A549 (cell line): ENCODE data around the gene FCN1. TPM values are rescaled to one million over a fixed set of nuclear protein-coding genes. Genes with fewer than 3 reads are reported as not detected.

Experiments used
- ATAC-seq, 2 experiments: fragments of 200-7000 bp in 1 of 2; fragments of >200 bp in 1 of 2; cut with Nextera tagmentation in 1 of 2; cut with Tn5 transposase in 1 of 2; 3 replicates each; pipeline versions ENCODE4 v1.8.0 to v1.9.1; 2018 to 2020; ENCODE audit warnings: mild to moderate bottlenecking in 1 of 2, moderate library complexity in 1 of 2
- CTCF ChIA-PET: fragments of 300-600 bp; sonication (Branson Sonifier 250); formaldehyde crosslinking; extraction: SDS; loops from one replicate; lab custom pipeline; 2021; ENCODE audit warnings: antibody characterized with exemption, inconsistent platforms; lab: Yijun Ruan, JAX
- POLR2A ChIA-PET: fragments of 350-600 bp; formaldehyde crosslinking; extraction: SDS; loops from one replicate; lab custom pipeline; 2021; ENCODE audit warnings: antibody characterized with exemption, inconsistent platforms; lab: Yijun Ruan, JAX
- DNase-seq, 2 experiments: peaks; one replicate each; pipeline versions ENCODE4 v3.0.0 to v3.0.0-alpha.2; 2011 to 2016; ENCODE audit warnings: low read depth in 1 of 2, low spot score in 1 of 2
- FAIRE-seq: peaks from 2 replicates; lab custom pipeline; 2011; peaks lifted over from hg19 to GRCh38; lab: Jason Lieb, UNC
- H3K27ac ChIP-seq, 2 experiments: fragments of >200 bp; sonication (Bioruptor Twin); formaldehyde crosslinking; 3 replicates each; pipeline ENCODE4 v1.5.1; 2016 to 2017
- H3K4me1 ChIP-seq: fragments of >200 bp; sonication (Bioruptor Twin); formaldehyde crosslinking; 3 replicates; pipeline ENCODE4 v1.6.1; 2016
- H3K4me2 ChIP-seq: fragments of >200 bp; sonication (Bioruptor Twin); formaldehyde crosslinking; 3 replicates; pipeline ENCODE4 v1.6.1; 2016
- H3K4me3 ChIP-seq: fragments of >200 bp; sonication (Bioruptor Twin); formaldehyde crosslinking; 3 replicates; pipeline ENCODE4 v1.5.1; 2016
- H3K9me3 ChIP-seq: fragments of >200 bp; sonication (Bioruptor Twin); formaldehyde crosslinking; 3 replicates; pipeline ENCODE4 v1.6.1; 2016
- BCL3 ChIP-seq: fragments of >200 bp; sonication (Bioruptor Twin); formaldehyde crosslinking; IDR thresholded peaks from 3 replicates; pipeline ENCODE4 v1.6.1; 2016
- CBX2 ChIP-seq: fragments of 200-600 bp; sonication (generic); IDR thresholded peaks from 2 replicates; pipeline ENCODE4 v1.6.1; 2016; ENCODE audit warnings: low read depth, mild to moderate bottlenecking, borderline replicate concordance
- CEBPB ChIP-seq, 2 experiments: fragments of >200 bp in 1 of 2; sonication (Bioruptor Twin) in 1 of 2; formaldehyde crosslinking in 1 of 2; IDR thresholded peaks; 2 replicates each; pipeline ENCODE4 v1.6.1; 2012 to 2016
- CHD2 ChIP-seq: fragments of 150-350 bp; IDR thresholded peaks from 2 replicates; pipeline ENCODE4 v1.6.1; 2014; ENCODE audit warnings: low read length; ENCODE audit not compliant: partially characterized antibody
- EHF ChIP-seq: fragments of 250-450 bp; sonication (Bioruptor Pico); IDR thresholded peaks from 2 replicates; pipeline ENCODE4 v1.5.0; 2020; ENCODE audit warnings: mild to moderate bottlenecking
- EP300 ChIP-seq, 2 experiments: fragments of >200 bp; sonication (Bioruptor Twin); formaldehyde crosslinking; IDR thresholded peaks; 2 replicates in 1 of 2; 3 replicates in 1 of 2; pipeline ENCODE4 v1.6.1; 2016 to 2017
- GATA3 ChIP-seq: IDR thresholded peaks from 2 replicates; pipeline ENCODE4 v1.6.1; 2012; ENCODE audit warnings: borderline replicate concordance
- JUNB ChIP-seq: fragments of >200 bp; sonication (Bioruptor Twin); formaldehyde crosslinking; IDR thresholded peaks from 2 replicates; pipeline ENCODE4 v1.6.1; 2016
- KDM1A ChIP-seq: fragments of 200-600 bp; sonication (generic); IDR thresholded peaks from 2 replicates; pipeline ENCODE4 v1.6.1; 2016; ENCODE audit warnings: low read depth, mild to moderate bottlenecking
- NR3C1 ChIP-seq: fragments of >200 bp; sonication (Bioruptor Twin); formaldehyde crosslinking; IDR thresholded peaks from 3 replicates; pipeline ENCODE4 v1.6.1; 2017
- REST ChIP-seq: fragments of 200-600 bp; sonication (generic); IDR thresholded peaks from 2 replicates; pipeline ENCODE4 v1.6.1; 2016; ENCODE audit warnings: antibody characterized with exemption, mild to moderate bottlenecking, moderate library complexity
- TP53 ChIP-seq: fragments of 250-450 bp; sonication (Bioruptor Pico); IDR thresholded peaks from 2 replicates; pipeline ENCODE4 v1.5.0; 2021; ENCODE audit warnings: mild to moderate bottlenecking, moderate library complexity
- USF2 ChIP-seq: fragments of 450-650 bp; IDR thresholded peaks from 2 replicates; pipeline ENCODE4 v1.6.1; 2014; ENCODE audit warnings: antibody characterized with exemption
- WGBS: methylation state at CpG from one replicate; pipeline ENCODE4 v1.1.6; 2017; ENCODE audit errors: missing lambda C conversion rate; 5-methylcytosine and 5-hydroxymethylcytosine counted together
- polyA plus RNA-seq, 4 experiments: library from polyadenylated mRNA; depleted of rRNA in 3 of 4; stranded (reverse); fragments of >200 nt; fragmentation: RNase III in 1 of 4; extraction: RNeasy Plus Mini Kit Qiagen cat#74134 plus additional on column Dnase treatment in 1 of 4; gene quantifications; 2 replicates in 3 of 4; 3 replicates in 1 of 4; pipeline ENCODE4 v1.2.3, GENCODE V29; 2011 to 2017

The FCN1 gene
- polyA plus RNA-seq, 2 of the 4 experiments (the other 2 are of a cell fraction), result not detected

GRCh38 chr9:134877541-134877940, 40.2 kb downstream of the FCN1 start (continued):
- TF ChIP-seq REST, result no peak
- TF ChIP-seq CEBPB (IDR thresholded peaks at IDR 0.05), result no peak
- TF ChIP-seq TP53 (CRISPR knock-in tag), result no peak
- no peak for TF ChIP-seq EP300 (IDR thresholded peaks at IDR 0.05)
- TF ChIP-seq, all 56 proteins: peak for 0

GRCh38 chr9:134875371-134875770, 42.3 kb downstream of the FCN1 start:
- H3K9me3 ChIP-seq, result no peaks in the 10 kb centered on the region
- 9% methylated on average over 1 of the region's 1 CpG for WGBS
- FAIRE-seq, result no peak
- no peak for ATAC-seq
- DNase-seq, result no peak
- TF ChIP-seq KDM1A, result no peak
- TF ChIP-seq JUNB, result no peak
- TF ChIP-seq EHF (CRISPR knock-in tag), result no peak
- no peak for TF ChIP-seq NR3C1
- no peak overlapping the region for H3K27ac ChIP-seq
- no peak overlapping the region for H3K4me2 ChIP-seq
- POLR2A ChIA-PET, result no interaction called here
- CTCF ChIA-PET, result interaction anchor here (1.1 kb wide), 1 partner anchor 8 kb away, joined by 3 read pairs; no protein-coding TSS in a partner anchor
- H3K4me1 ChIP-seq, result no peaks in the 10 kb centered on the region
- no peak overlapping the region for H3K4me3 ChIP-seq

GRCh38 chr9:134872482-134873231, 45.1 kb downstream of the FCN1 start:
- TF ChIP-seq JUNB (no peak), CBX2 (no peak), REST (peak; percentile 30; the same call in 1 of the 2 replicates), CHD2 (peak; percentile 45), KDM1A (no peak), USF2 (no peak), BCL3 (no peak), GATA3 (no peak)
- Histone ChIP-seq H3K27ac (no peak overlapping the region), H3K9me3 (no peaks in the 10 kb centered on the region), H3K4me3 (no peak overlapping the region), H3K4me2 (no peak overlapping the region), H3K4me1 (no peaks in the 10 kb centered on the region)
- CTCF ChIA-PET, result interaction anchor here (1.3 kb wide), 1 partner anchor 17 kb away, joined by 4 read pairs; no protein-coding TSS in a partner anchor
- no peak for DNase-seq
- no peak for FAIRE-seq
- no peak for ATAC-seq
- WGBS, result 40% methylated on average over 24 of the region's 24 CpGs
- POLR2A ChIA-PET, result no interaction called here
